ENCODE results near the gene TIMM44.

TIMM44 gene

GRCh38 chr19:7904074-7905020 lies 39.1 kb downstream of the TIMM44 start:
- no peak for TF ChIP-seq CTCF (IDR thresholded peaks at IDR 0.05; ENCODE audit: low read depth, low read length)
- DNase-seq (ENCODE audit: low read depth in 2 of 2) = no peak
- peak overlapping the region; percentile 92 to 93 for H3K4me3 ChIP-seq (replicated peaks in 1 of 2; ENCODE audit: low read depth in 2 of 2, low read length in 2 of 2)

DNA sequence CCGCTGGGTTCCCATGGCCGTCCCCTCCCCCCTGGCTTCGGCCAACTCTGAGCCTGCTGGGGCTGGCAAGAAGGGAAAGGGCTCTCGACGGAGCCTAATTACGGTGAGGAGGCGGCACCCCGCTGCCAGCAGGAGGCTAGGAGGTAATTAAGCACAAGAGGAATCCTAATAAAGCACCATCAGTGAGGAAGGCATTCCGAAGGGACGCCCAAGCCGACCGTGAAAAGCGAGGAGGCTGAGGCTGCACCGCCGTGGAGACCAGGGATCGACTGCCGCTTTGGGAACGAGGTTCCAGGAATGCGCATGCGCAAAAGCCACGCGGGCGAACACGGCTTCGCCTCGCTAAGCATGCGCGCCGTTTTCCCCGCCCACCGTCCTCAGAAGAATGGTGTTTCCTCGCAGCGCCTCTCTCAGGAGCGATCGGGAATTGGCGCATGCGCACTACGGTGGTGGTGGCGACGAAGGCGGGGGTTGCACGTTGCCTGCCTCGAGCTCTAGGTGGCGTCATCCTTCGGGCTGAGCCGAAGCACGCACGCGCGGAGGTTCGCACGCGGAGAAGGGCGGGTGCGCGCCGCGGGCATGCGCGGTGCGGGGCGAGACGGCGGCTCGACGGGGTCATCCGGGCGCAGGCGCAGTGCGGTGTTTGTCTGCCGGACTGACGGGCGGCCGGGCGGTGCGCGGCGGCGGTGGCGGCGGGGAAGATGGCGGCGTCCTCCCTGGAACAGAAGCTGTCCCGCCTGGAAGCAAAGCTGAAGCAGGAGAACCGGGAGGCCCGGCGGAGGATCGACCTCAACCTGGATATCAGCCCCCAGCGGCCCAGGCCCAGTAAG lies 40.0 kb downstream of the TIMM44 start, which contains the start of gene MAP2K7:
Gene MAP2K7 (plus strand): TSS at position 634 of the 830 bp plus-strand sequence. CDS start 68 bp downstream, at position 702.
- DNase-seq (ENCODE audit: low read depth in 2 of 2) = peak; percentile 99
- peak within 1 kb of the TSS; percentile 92 to 93 for H3K4me3 ChIP-seq (replicated peaks in 1 of 2; ENCODE audit: low read depth in 2 of 2, low read length in 2 of 2)
- TF ChIP-seq CTCF (IDR thresholded peaks at IDR 0.05; ENCODE audit: low read depth, low read length) = peak; percentile 28

GRCh38 chr19:7902796-7903243 lies 40.6 kb downstream of the TIMM44 start:
- no peak for TF ChIP-seq CTCF (IDR thresholded peaks at IDR 0.05; ENCODE audit: low read depth, low read length)
- no peak for DNase-seq (ENCODE audit: low read depth in 2 of 2)

GRCh38 chr19:7901337-7901736 lies 42.1 kb downstream of the TIMM44 start:
- H3K4me3 ChIP-seq (replicated peaks in 1 of 2; ENCODE audit: low read depth in 2 of 2, low read length in 2 of 2) = no peak overlapping the region
- DNase-seq (ENCODE audit: low read depth in 2 of 2) = no peak
- no peak for TF ChIP-seq CTCF (IDR thresholded peaks at IDR 0.05; ENCODE audit: low read depth, low read length)

More at GRCh38 chr19:7902796-7903243, 40.6 kb downstream of the TIMM44 start:
- peak overlapping the region; percentile 63 to 69 for H3K4me3 ChIP-seq (replicated peaks in 1 of 2; ENCODE audit: low read depth in 2 of 2, low read length in 2 of 2)

- no peak for DNase-seq (ENCODE audit: low read depth in 2 of 2)
- no peak overlapping the region for H3K4me3 ChIP-seq (replicated peaks in 1 of 2; ENCODE audit: low read depth in 2 of 2, low read length in 2 of 2)
Measured at GRCh38 chr19:7900931-7901330, 42.5 kb downstream of the TIMM44 start.

More at GRCh38 chr19:7900931-7901330, 42.5 kb downstream of the TIMM44 start:
- TF ChIP-seq CTCF (IDR thresholded peaks at IDR 0.05; ENCODE audit: low read depth, low read length) = no peak
